ENCODE results near the gene KRT10.

The KRT10 gene

GRCh38 chr17:40841246-40841645, 18.8 kb upstream of the KRT10 start:
- ChIA-PET CTCF (no interaction called here), POLR2A (no interaction called here)
- no peak overlapping the region for H3K4me3 ChIP-seq (ENCODE audit: low read depth, low read length)
- DNase-seq (ENCODE audit: low read depth, low spot score) = no peak
- no peak for TF ChIP-seq CTCF (IDR thresholded peaks at IDR 0.05; ENCODE audit: insufficient read depth, low read length, missing control alignments)

GRCh38 chr17:40839194-40839593, 16.8 kb upstream of the KRT10 start:
- no peak for DNase-seq (ENCODE audit: low read depth, low spot score)
- ChIA-PET CTCF (interaction anchor here (0.6 to 1.6 kb wide), 7 partner anchors 10 to 809 kb away, joined by 3 to 4 read pairs (median 3); no protein-coding TSS in a partner anchor), POLR2A (no interaction called here)
- no peak overlapping the region for H3K4me3 ChIP-seq (ENCODE audit: low read depth, low read length)
- TF ChIP-seq CTCF (IDR thresholded peaks at IDR 0.05; ENCODE audit: insufficient read depth, low read length, missing control alignments) = no peak

GRCh38 chr17:40836020-40836419, 13.6 kb upstream of the KRT10 start:
- no peak overlapping the region for H3K4me3 ChIP-seq (ENCODE audit: low read depth, low read length)
- POLR2A ChIA-PET = no interaction called here
- DNase-seq (ENCODE audit: low read depth, low spot score) = no peak
- TF ChIP-seq CTCF (IDR thresholded peaks at IDR 0.05; ENCODE audit: insufficient read depth, low read length, missing control alignments) = no peak
- CTCF ChIA-PET = interaction anchor here (1.8 kb wide), 1 partner anchor 493 kb away, joined by 4 read pairs; no protein-coding TSS in a partner anchor

- TF ChIP-seq CTCF (IDR thresholded peaks at IDR 0.05; ENCODE audit: insufficient read depth, low read length, missing control alignments) = no peak
- H3K4me3 ChIP-seq (ENCODE audit: low read depth, low read length) = no peak overlapping the region
- CTCF ChIA-PET = interaction anchor here (1.4 to 2.5 kb wide), 3 partner anchors 14 to 715 kb away, joined by 3 to 9 read pairs (median 6); no protein-coding TSS in a partner anchor
- POLR2A ChIA-PET = no interaction called here
- DNase-seq (ENCODE audit: low read depth, low spot score) = no peak
Observed at GRCh38 chr17:40833882-40834281, 11.5 kb upstream of the KRT10 start.

- no peak overlapping the region for H3K4me3 ChIP-seq (ENCODE audit: low read depth, low read length)
- no peak for TF ChIP-seq CTCF (IDR thresholded peaks at IDR 0.05; ENCODE audit: insufficient read depth, low read length, missing control alignments)
- POLR2A ChIA-PET = no interaction called here
- no peak for DNase-seq (ENCODE audit: low read depth, low spot score)
- CTCF ChIA-PET = interaction anchor here (0.9 to 2.5 kb wide), 10 partner anchors 13 to 834 kb away, joined by 3 to 9 read pairs (median 5); no protein-coding TSS in a partner anchor
Observed at GRCh38 chr17:40832840-40833239, 10.4 kb upstream of the KRT10 start.

GRCh38 chr17:40830085-40830776, 7.8 kb upstream of the KRT10 start:
- TF ChIP-seq CTCF (IDR thresholded peaks at IDR 0.05; ENCODE audit: insufficient read depth, low read length, missing control alignments) = no peak
- CTCF ChIA-PET = interaction anchor here (0.9 to 2.5 kb wide), 4 partner anchors 26 to 837 kb away, joined by 3 to 5 read pairs (median 5); no protein-coding TSS in a partner anchor
- no peak for DNase-seq (ENCODE audit: low read depth, low spot score)
- no peak overlapping the region for H3K4me3 ChIP-seq (ENCODE audit: low read depth, low read length)
- POLR2A ChIA-PET = no interaction called here
